ENCODE data around the gene CALML6. TPM values are rescaled to one million over a fixed set of nuclear protein-coding genes. Genes with fewer than 3 reads are reported as not detected.

CALML6 gene
- 1.2 and 1.4 TPM in 2 replicates for total RNA-seq (2022)
- Bru-seq, nascent RNA, result percentile 25 among the genes with signal in this experiment
- BruChase-seq, experiment 1, labeled RNA remaining after a 2-hour chase, result percentile 17 among the genes with signal in this experiment
- BruChase-seq, experiment 2, labeled RNA remaining after a 6-hour chase, result percentile 24 among the genes with signal in this experiment
- long read RNA-seq, result 0 reads

GRCh38 chr1:1914971-1915692 lies at the start of gene CALML6:
Gene CALML6 (plus strand): TSS chr1:1915260. CDS start chr1:1915281, 21 bp downstream.
- CTCF ChIA-PET, result no interaction called here
- Mint-ChIP-seq H3K27ac (ENCODE audit: unreplicated experiment) (no peak within 1 kb of the TSS), H3K36me3 (ENCODE audit: insufficient read depth, unreplicated experiment) (peaks cover 5% of the 10 kb centered on the region)

GRCh38 chr1:1867164-1867563 lies 47.9 kb upstream of the CALML6 start:
- Histone ChIP-seq H3K27me3 (replicated peaks; ENCODE audit: control insufficient read depth, insufficient read depth, low read length) (no peaks in the 10 kb centered on the region), H3K9me3 (no peaks in the 10 kb centered on the region), H3K4me1 (peaks cover 12% of the 10 kb centered on the region; the same call in 1 of the 2 replicates), H3K4me3 (ENCODE audit: low read depth, low read length) (no peak overlapping the region), H3K36me3 (ENCODE audit: control insufficient read depth, insufficient read depth, low read length) (no peaks in the 10 kb centered on the region)
- intact Hi-C loops (cut with micrococcal nuclease; ENCODE audit: unreplicated experiment), result no loop called here
- H3K4me1 Mint-ChIP-seq (ENCODE audit: low read depth, unreplicated experiment), result peaks cover 19% of the 10 kb centered on the region
- ChIA-PET POLR2A (no interaction called here), CTCF (no interaction called here)
- H3K27me3 Mint-ChIP-seq (ENCODE audit: insufficient read depth, unreplicated experiment), result no peaks in the 10 kb centered on the region
- no peak overlapping the region for H3K27ac Mint-ChIP-seq (ENCODE audit: unreplicated experiment)
- no TSS peak for BruUV-seq (replicated peaks)
- H3K36me3 Mint-ChIP-seq (ENCODE audit: insufficient read depth, unreplicated experiment), result peaks cover 43% of the 10 kb centered on the region
- TF ChIP-seq CTCF (IDR thresholded peaks at IDR 0.05; ENCODE audit: insufficient read depth in 1 of 2, low read depth in 1 of 2, low read length in 1 of 2, severe bottlenecking in 1 of 2, unreplicated experiment in 1 of 2), result no peak
- no peak overlapping the region for H3K4me3 Mint-ChIP-seq (ENCODE audit: unreplicated experiment)
- no peak for DNase-seq
- no peaks in the 10 kb centered on the region for H3K9me3 Mint-ChIP-seq (ENCODE audit: unreplicated experiment)

More at GRCh38 chr1:1914971-1915692, at the start of gene CALML6:
- Mint-ChIP-seq H3K9me3 (ENCODE audit: unreplicated experiment) (no peaks in the 10 kb centered on the region), H3K4me1 (ENCODE audit: low read depth, unreplicated experiment) (peaks cover 5% of the 10 kb centered on the region), H3K27me3 (ENCODE audit: insufficient read depth, unreplicated experiment) (no peaks in the 10 kb centered on the region), H3K4me3 (ENCODE audit: unreplicated experiment) (no peak within 1 kb of the TSS)
- Histone ChIP-seq H3K4me1 (peaks cover 9% of the 10 kb centered on the region; the same call in 1 of the 2 replicates), H3K9me3 (no peaks in the 10 kb centered on the region), H3K36me3 (ENCODE audit: control insufficient read depth, insufficient read depth, low read length) (no peaks in the 10 kb centered on the region), H3K27me3 (replicated peaks; ENCODE audit: control insufficient read depth, insufficient read depth, low read length) (no peaks in the 10 kb centered on the region), H3K4me3 (ENCODE audit: low read depth, low read length) (no peak within 1 kb of the TSS)
- intact Hi-C loops (cut with micrococcal nuclease; ENCODE audit: unreplicated experiment), result no loop called here
- POLR2A ChIA-PET, result no interaction called here
- no TSS peak for BruUV-seq (replicated peaks)
- TF ChIP-seq CTCF (IDR thresholded peaks at IDR 0.05; ENCODE audit: insufficient read depth in 1 of 2, low read depth in 1 of 2, low read length in 1 of 2, severe bottlenecking in 1 of 2, unreplicated experiment in 1 of 2), result no peak
- no peak for DNase-seq

GRCh38 chr1:1869469-1869868 lies 45.6 kb upstream of the CALML6 start:
- ChIA-PET CTCF (interaction anchor here (0.6 to 0.8 kb wide), 2 partner anchors 11 to 596 kb away, joined by 4 to 5 read pairs; partner anchors contain the start of gene UBE2J2), POLR2A (no interaction called here)
- Histone ChIP-seq H3K4me3 (ENCODE audit: low read depth, low read length) (no peak overlapping the region), H3K9me3 (no peaks in the 10 kb centered on the region), H3K36me3 (ENCODE audit: control insufficient read depth, insufficient read depth, low read length) (no peaks in the 10 kb centered on the region), H3K27me3 (replicated peaks; ENCODE audit: control insufficient read depth, insufficient read depth, low read length) (no peaks in the 10 kb centered on the region), H3K4me1 (no peaks in the 10 kb centered on the region)
- BruUV-seq (replicated peaks), result no TSS peak
- H3K27me3 Mint-ChIP-seq (ENCODE audit: insufficient read depth, unreplicated experiment), result no peaks in the 10 kb centered on the region
- DNase-seq, result no peak
- no peak for TF ChIP-seq CTCF (IDR thresholded peaks at IDR 0.05; ENCODE audit: insufficient read depth in 1 of 2, low read depth in 1 of 2, low read length in 1 of 2, severe bottlenecking in 1 of 2, unreplicated experiment in 1 of 2)
- H3K27ac Mint-ChIP-seq (ENCODE audit: unreplicated experiment), result peak overlapping the region; percentile 13
- peaks cover 25% of the 10 kb centered on the region for H3K4me1 Mint-ChIP-seq (ENCODE audit: low read depth, unreplicated experiment)
- peaks cover 54% of the 10 kb centered on the region for H3K36me3 Mint-ChIP-seq (ENCODE audit: insufficient read depth, unreplicated experiment)
- intact Hi-C loops (cut with micrococcal nuclease; ENCODE audit: unreplicated experiment), result no loop called here
- no peak overlapping the region for H3K4me3 Mint-ChIP-seq (ENCODE audit: unreplicated experiment)
- H3K9me3 Mint-ChIP-seq (ENCODE audit: unreplicated experiment), result no peaks in the 10 kb centered on the region
